HTERT RPE-1 (cell line): Measurements from ENCODE around the gene NOC4L.
"Not testable (repeated sequence)": the region's sequence is repeated elsewhere in the genome, so short reads cannot be mapped to it uniquely, and the experiment has no call there.

Experiments
- in situ Hi-C: fragments of 300-500 bp; cut with MboI; formaldehyde crosslinking; loops from 4 replicates; pipeline ENCODE4 v1.14.3; 2020; ENCODE audit warnings: low sequenced_read_pairs

The NOC4L gene

DNA sequence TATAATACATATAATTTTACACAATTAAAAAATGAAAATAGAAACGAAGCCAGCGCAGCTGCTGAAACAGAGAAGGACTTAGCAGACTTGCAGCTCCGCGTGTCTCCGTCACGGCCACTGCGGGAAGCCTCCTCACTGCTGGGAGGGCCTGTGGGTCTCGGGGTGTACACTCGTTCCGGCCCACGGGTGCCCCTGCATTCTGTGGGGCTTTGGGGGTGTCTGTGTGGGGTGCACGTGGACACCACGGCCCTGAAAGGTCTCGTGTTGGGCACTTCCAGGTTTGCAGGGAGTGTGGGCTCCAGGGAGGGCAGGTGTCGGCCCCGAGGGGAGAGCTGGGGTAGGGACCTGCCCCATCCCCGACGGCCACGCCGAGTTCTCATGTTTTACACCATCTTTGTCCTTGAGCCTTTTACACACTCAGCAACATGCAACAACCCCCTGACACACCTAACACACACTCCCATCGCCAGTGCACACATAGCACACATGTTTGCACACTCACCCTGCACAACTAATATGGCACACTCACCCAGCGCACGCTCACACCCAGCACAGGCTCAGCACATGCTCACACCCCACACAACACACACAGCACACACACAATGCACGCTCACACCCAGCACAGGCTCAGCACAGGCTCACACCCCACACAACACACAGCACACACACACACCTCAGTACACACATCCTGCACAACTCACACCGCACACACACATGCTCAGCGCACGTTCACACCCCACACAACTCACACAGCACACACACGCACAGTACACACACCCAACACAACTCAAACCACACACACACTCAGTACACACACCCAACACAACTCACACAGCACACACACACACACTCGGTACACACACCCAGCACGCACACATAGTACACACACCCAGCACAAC, 36.6 kb downstream of the NOC4L start:
- in situ Hi-C loops = no loop called here

DNA sequence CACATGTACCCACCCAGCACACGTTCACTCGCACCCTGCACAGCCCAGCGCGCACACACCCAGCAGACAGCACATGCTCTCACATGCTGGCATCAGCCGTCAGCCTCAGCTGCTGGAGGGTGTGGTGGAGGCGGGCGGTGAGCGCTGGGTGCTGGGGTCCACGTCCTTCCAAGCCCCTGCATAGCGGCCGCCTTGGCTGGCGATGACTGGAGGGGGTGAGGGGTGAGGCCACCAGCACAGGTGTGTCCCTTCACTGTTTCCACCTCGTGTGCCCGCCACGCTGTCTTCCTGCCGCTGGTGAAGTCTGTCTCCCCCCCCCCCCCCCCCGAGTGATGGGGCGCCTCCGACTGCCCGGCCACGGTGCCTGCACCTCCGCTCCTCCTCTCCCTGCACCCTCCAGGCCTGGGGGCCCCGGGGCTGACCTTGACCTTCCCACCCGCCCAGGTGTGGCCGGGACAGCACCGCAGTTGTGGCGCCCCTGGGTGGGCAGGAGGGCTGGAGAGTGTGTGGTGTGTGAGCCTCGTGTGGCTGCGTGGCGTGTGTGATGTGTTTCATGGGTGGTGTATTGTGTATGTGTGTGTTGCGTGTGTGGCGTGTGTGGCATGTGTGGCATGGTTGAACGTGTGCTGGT, 37.4 kb downstream of the NOC4L start:
- in situ Hi-C loops = no loop called here

GRCh38 chr12:132182206-132182710, 38.0 kb downstream of the NOC4L start:
- in situ Hi-C loops = no loop called here

DNA sequence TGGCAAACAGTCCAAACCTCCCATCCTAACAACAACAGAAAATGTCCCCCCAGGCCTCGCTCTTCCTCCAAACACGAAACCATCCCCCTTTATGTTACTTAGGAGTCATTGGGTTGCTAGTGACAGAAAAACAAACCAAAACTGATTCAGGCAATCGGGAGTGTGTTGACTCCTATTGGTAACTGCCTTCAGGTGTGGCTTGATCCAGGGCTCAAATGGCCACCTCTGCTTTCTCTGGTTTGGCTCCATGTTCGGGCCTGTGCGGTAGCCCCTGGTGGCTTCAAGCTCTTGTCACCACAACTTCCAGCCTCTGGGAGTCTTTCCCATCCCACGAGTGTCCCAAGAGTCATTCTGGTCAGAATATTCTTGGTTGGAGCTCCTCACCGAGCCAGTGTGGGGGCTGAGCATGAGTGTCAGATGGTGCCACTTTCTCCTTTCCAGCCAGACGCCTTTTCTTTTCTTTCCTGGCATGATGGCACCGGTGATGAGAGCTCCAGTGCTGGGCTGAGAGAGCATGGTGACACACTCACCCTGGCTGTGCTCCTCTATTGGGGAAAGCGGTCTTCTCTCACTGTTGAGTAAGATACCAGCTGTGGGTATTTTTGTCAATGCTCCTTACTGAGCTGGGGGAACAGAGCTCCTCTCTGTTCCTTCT, 38.6 kb downstream of the NOC4L start:
- in situ Hi-C loops = no loop called here

DNA sequence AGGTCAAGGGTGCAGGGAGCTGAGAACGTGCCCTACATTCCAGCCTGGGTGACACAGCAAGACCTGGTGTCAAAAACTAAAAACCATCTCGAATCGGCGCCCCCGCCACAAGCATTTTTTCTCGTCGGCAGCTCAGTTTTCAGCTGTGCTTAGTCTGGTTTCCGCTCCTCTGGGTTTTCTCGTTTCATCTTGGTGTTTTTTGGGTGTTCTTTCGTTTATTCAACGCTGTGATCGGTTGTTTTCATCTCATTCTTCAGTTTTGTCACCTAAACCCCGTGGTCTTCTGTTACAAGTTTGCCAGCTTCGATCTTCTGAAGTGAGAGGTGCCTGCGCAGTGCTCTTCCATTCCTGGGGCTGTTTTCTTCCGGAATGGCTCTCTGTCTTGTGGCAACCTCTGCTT, 41.4 kb downstream of the NOC4L start:
- in situ Hi-C loops = no loop called here

GRCh38 chr12:132186208-132186856, 42.1 kb downstream of the NOC4L start:
- in situ Hi-C loops = no loop called here

- in situ Hi-C loops = no loop called here
Measured at GRCh38 chr12:132186857-132187620, 42.8 kb downstream of the NOC4L start.

DNA sequence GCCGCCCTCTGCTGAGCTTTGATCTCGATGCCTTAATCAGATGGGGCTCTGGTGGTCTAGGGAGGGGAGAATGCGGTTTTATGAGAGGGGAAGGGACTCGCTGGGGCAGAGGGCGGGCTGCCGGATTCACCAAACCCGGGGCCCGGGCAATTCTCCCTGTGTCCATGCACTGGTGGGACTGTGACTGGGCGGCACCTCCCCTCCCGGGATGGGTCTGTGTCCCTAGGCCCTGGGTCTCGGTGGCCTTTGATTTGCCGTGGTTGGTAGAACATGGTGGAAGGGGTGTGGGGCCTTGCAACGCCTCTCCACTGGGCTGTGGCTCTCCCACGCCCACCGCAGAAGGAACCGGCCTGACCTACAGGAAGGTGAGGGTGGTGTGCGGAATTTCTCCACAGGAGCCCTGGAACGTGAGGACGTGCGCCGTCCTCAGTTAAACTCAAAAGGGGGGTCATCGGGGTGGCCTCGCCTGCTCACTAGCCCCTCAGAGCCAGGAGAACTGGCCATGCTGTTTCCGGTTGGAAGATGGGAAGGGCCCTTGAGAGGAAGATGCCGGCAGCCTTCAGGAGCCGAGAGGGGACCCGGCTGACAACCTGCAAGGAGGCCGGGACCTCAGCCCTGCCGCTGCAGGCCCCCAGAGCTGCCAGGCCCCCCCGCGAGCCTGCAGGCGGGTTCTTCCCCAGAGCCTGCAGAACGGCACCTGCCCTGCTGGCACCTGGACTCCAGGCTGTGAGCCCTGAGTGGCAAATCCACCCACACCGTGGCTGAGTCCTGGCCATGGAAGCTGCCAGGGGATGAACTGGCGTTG, 43.6 kb downstream of the NOC4L start:
- in situ Hi-C loops = no loop called here

DNA sequence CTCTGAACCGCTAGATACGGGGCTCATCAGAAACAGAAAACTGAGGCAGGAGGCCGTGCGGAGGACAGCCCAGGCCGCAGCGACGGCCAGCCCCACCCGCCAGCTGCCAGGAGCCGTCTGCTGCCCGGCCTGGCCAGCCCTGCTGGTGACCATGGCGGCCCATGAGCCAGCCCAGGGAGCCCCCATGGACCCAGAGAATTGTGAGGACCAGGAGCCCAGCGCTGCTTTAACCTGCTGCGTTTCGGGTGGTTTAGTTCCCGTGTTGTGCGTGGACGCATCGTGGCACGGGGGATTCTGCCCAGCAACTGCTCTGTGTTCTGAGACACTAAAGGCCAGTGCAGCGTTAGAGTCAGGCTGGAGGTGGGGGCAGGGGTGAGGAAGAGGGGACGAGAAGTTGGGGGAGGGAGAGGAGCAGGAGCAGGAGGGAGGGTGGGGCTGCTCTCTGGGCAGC, 44.2 kb downstream of the NOC4L start:
- in situ Hi-C loops = no loop called here

- in situ Hi-C loops = no loop called here
Measured at GRCh38 chr12:132188916-132189325, 44.7 kb downstream of the NOC4L start.

DNA sequence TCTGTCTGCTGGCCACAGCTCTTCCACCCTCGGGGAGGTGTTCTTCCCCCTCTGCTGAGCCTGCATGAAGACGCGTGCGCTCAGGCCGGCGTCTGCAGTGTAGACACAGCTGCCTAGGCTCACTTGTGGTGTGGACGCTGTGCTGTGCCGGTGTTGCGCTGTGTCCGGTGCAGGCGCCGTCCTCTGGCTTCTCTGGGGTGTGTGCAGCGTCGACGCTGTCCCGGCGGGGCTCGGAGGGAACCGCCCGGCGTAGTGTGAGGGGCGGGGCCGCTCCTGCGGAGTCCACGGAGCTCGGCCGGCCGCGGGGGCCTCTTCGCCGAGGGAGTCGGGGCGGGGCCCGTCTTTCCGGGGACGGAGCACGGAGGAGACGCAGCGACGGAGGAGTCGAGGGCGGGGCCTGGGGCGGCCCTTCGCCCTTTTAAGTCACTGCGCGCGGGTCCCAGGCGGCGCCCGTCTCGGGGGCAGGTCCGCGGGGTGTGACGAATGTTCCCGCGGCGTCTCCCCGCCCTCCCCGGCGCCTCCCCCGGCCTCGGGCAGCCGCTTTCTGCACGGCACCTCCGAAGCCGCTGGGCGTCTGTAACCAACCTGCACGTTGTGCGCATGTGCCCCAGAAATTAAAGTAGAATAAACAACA, 45.2 kb downstream of the NOC4L start:
- in situ Hi-C loops = no loop called here

GRCh38 chr12:132190012-132190755, 45.9 kb downstream of the NOC4L start:
- in situ Hi-C loops = no loop called here

DNA sequence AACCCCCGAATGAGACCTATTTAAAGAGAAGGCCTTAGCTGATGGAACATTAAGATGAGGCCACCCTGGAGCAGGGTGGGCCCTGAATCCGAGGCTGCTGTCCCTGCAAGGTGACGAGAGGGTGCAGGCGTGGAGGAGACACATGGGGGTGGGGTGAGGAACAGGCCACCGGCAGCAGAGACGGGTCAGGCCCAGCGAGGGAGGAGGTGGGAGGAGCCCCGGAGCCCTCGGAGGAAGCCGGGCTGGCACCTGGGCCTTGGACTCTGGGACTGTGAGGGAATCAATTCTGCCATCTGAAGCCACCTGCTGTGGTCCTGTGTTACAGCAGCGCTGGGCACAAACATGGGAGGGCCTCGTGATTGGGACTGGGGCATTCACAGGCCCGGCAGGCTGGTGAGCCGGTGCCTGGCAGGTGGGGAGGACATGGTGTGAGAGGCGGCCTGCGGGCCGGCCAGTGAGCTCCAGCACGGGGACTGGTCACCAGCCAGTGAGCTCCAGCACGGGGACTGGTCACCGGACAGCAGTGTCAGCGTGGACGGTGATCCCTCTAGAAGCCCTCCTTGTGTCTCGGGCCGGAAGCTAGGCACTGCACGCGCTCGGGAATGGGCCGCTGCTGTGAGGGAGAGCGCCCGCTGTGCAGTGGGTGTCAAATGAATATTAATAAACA, 46.7 kb downstream of the NOC4L start:
- in situ Hi-C loops = no loop called here

GRCh38 chr12:132191715-132192553, 47.7 kb downstream of the NOC4L start:
- in situ Hi-C loops = no loop called here

GRCh38 chr12:132194056-132194455, 49.8 kb downstream of the NOC4L start:
- in situ Hi-C loops = no loop called here

DNA sequence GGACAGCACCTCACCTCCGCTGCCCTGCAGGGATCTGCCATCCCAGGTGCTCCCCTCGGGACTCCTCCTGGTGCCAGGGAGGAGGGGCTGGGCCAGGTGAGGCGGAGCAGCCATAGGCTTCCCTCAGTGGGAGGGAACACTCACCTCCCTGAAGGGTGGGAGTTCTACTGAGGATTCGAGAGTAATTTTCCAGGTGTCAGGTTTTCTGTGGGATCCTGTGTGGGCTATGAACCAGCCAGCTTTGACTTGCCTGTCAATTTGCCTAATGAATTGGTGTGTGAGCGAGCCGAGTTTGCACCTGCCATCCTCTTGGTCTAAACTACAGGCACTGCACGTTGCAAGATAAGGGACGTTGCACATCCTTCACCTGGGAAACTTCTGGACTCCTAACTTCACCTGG, 50.3 kb downstream of the NOC4L start:
- in situ Hi-C loops = no loop called here

DNA sequence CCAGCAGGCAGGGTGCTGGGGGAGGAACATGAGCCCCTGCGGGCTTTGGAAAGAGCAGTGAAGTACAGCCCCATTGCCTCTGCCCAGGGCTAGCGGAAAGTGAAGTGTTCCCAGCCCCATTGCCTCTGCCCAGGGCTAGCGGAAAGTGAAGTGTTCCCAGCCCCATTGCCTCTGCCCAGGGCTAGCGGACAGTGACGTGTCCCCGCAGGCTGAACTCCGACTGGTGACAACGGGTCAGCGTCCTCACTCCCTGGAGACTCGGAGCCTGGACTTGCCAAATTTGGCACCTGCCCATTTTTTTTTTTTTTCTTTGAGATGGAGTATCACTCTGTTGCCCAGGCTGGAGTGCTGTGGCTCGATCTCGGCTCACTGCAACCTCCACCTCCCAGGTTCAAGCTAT, 51.0 kb downstream of the NOC4L start:
- in situ Hi-C loops = not testable (repeated sequence)
